ENCODE measurements around the gene RTP1. TPM values are rescaled to one million over a fixed set of nuclear protein-coding genes. Genes with fewer than 3 reads are reported as not detected.

RTP1 gene
- total and polyA plus RNA-seq, 2 experiments from 2014 or later = 4.4 to 6.3 TPM

DNA sequence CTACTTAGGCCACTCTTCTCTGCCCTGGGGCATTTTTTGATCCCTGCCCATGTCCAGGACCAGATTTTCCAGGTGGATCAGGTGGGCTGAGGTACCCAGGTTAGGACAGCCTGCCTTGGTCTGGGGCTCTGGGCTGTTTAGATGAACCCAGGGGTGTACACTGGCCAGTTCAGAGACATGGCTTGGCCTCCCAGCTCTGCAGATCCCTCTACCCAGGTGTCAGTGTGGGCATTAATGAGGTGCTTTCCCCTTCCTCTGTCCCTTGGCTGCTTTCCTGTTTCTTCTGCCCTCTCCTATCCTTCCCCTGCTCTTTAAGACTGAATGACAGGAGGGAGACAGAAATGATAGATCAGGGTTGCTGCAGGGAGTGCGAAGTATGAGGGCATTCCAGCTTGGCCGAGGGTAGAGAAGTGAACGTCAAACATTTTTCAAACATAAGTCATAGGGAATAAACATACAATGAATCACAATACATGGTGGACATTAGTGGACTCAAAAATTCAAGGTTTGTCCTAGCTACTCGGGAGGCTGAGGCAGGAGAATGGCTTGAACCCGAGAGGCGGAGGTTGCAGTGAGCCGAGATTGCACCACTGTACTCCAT is 30.5 kb downstream of the RTP1 start (continued):
- TF ChIP-seq, protein P1, sequence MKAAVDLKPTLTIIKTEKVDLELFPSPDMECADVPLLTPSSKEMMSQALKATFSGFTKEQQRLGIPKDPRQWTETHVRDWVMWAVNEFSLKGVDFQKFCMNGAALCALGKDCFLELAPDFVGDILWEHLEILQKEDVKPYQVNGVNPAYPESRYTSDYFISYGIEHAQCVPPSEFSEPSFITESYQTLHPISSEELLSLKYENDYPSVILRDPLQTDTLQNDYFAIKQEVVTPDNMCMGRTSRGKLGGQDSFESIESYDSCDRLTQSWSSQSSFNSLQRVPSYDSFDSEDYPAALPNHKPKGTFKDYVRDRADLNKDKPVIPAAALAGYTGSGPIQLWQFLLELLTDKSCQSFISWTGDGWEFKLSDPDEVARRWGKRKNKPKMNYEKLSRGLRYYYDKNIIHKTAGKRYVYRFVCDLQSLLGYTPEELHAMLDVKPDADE (IDR thresholded peaks at IDR 0.05) = no peak
- no peak for TF ChIP-seq EZH2 (IDR thresholded peaks at IDR 0.05; ENCODE audit: low read depth, unreplicated experiment)

DNA sequence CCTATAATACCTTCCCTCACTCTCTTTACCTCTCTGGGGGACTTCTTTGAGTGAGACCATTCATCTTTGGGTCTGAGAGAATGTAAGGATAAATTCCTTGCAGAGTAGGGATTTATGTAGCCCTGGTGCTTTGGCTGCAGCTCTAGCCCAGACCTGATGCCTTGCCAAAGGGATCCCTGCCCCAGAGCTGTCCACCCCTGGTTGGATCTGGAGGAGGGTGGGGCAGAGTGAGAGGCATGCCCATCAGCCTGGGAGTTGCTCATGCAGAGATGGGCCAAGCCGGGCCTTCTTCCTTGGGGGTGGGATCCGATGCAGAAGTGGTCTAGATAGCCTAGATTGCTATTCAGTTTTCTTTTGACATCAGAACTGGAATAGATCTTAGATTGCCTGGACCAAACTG is 31.5 kb downstream of the RTP1 start:
- H3K9me2 ChIP-seq (ENCODE audit: insufficient read depth) = peaks cover 21% of the 10 kb centered on the region; the same call in 1 of the 2 replicates
- TF ChIP-seq, protein P2, sequence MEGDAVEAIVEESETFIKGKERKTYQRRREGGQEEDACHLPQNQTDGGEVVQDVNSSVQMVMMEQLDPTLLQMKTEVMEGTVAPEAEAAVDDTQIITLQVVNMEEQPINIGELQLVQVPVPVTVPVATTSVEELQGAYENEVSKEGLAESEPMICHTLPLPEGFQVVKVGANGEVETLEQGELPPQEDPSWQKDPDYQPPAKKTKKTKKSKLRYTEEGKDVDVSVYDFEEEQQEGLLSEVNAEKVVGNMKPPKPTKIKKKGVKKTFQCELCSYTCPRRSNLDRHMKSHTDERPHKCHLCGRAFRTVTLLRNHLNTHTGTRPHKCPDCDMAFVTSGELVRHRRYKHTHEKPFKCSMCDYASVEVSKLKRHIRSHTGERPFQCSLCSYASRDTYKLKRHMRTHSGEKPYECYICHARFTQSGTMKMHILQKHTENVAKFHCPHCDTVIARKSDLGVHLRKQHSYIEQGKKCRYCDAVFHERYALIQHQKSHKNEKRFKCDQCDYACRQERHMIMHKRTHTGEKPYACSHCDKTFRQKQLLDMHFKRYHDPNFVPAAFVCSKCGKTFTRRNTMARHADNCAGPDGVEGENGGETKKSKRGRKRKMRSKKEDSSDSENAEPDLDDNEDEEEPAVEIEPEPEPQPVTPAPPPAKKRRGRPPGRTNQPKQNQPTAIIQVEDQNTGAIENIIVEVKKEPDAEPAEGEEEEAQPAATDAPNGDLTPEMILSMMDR (conservative IDR thresholded peaks at IDR 0.05; ENCODE audit: low read depth in 2 of 2) = no peak
- TF ChIP-seq ZNF114 (CRISPR knock-in tag; IDR thresholded peaks at IDR 0.05) (no peak), POLR2AphosphoS5 (IDR thresholded peaks at IDR 0.05; ENCODE audit: low read depth) (no peak), STAT1 (IDR thresholded peaks at IDR 0.05; ENCODE audit: unreplicated experiment) (no peak)
- no peak overlapping the region for H3K4me3 Mint-ChIP-seq
- no peaks in the 10 kb centered on the region for H3K27me3 ChIP-seq (ENCODE audit: insufficient read depth)
- H3K36me3 Mint-ChIP-seq (ENCODE audit: low read depth) = no peaks in the 10 kb centered on the region; the same call in 2 of the 3 replicates
- no peaks in the 10 kb centered on the region for H3K4me1 ChIP-seq (ENCODE audit: insufficient read depth)
- no peaks in the 10 kb centered on the region for H4K20me1 ChIP-seq (replicated peaks; ENCODE audit: insufficient read depth)
- no peak overlapping the region for H3K4me2 ChIP-seq
- no peaks in the 10 kb centered on the region for H3K4me1 Mint-ChIP-seq
- H3K9me3 Mint-ChIP-seq = peaks cover 2% of the 10 kb centered on the region; the same call in 2 of the 3 replicates
- ATAC-seq (no peak), DNase-seq (ENCODE audit: low spot score) (no peak)
- H3K4me3 ChIP-seq = no peak overlapping the region
- H3K27ac Mint-ChIP-seq = no peak overlapping the region
- no peaks in the 10 kb centered on the region for H3K79me2 ChIP-seq (replicated peaks; ENCODE audit: insufficient read depth)
- no peak overlapping the region for H3K27ac ChIP-seq (ENCODE audit: low read depth)
- H3F3A ChIP-seq (replicated peaks; ENCODE audit: low read depth) = no peaks in the 10 kb centered on the region
- H3K36me3 ChIP-seq (ENCODE audit: insufficient read depth) = no peaks in the 10 kb centered on the region
- peaks cover 2% of the 10 kb centered on the region for H3K27me3 Mint-ChIP-seq (ENCODE audit: insufficient read depth, low read depth, poor library complexity)
- H2AFZ ChIP-seq = no peak overlapping the region

DNA sequence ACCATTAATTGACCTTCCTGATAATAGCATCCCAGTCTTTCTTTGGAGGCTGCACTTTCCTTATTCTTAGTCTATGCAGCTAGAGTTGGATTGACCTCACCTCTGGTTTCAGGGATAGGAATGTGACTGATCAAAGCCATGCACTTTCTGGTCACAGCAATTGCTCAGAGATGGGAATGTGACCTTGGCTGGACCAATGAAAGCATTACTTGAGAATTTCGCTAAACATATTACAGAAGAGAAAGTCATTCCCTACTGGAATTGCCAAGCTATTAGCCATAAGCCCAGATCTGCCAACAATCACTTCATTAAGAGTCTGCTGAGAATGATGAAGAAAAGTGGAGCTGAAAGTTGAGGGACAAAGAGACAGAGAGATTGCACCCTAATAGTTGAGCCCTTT is 32.7 kb downstream of the RTP1 start:
- Histone ChIP-seq H3K9me2 (ENCODE audit: insufficient read depth) (peaks cover 21% of the 10 kb centered on the region; the same call in 1 of the 2 replicates), H3K4me1 (ENCODE audit: insufficient read depth) (no peaks in the 10 kb centered on the region), H2AFZ (no peak overlapping the region), H3K36me3 (ENCODE audit: insufficient read depth) (no peaks in the 10 kb centered on the region), H3K4me3 (no peak overlapping the region), H3F3A (replicated peaks; ENCODE audit: low read depth) (no peaks in the 10 kb centered on the region), H4K20me1 (replicated peaks; ENCODE audit: insufficient read depth) (no peaks in the 10 kb centered on the region), H3K4me2 (no peak overlapping the region), H3K27me3 (ENCODE audit: insufficient read depth) (no peaks in the 10 kb centered on the region), H3K79me2 (replicated peaks; ENCODE audit: insufficient read depth) (no peaks in the 10 kb centered on the region), H3K27ac (ENCODE audit: low read depth) (no peak overlapping the region)
- Mint-ChIP-seq H3K27me3 (ENCODE audit: insufficient read depth, low read depth, poor library complexity) (peaks cover 2% of the 10 kb centered on the region), H3K36me3 (ENCODE audit: low read depth) (no peaks in the 10 kb centered on the region; the same call in 2 of the 3 replicates), H3K4me3 (no peak overlapping the region), H3K4me1 (no peaks in the 10 kb centered on the region), H3K9me3 (peaks cover under 1% of the 10 kb centered on the region; the same call in 1 of the 3 replicates), H3K27ac (no peak overlapping the region)
- ATAC-seq (no peak), DNase-seq (ENCODE audit: low spot score) (no peak)
- no peak for TF ChIP-seq CREB1 (CRISPR knock-in tag; IDR thresholded peaks at IDR 0.05; ENCODE audit: low read depth)
- no peak for TF ChIP-seq STAT1 (IDR thresholded peaks at IDR 0.05; ENCODE audit: unreplicated experiment)
- no peak for TF ChIP-seq EZH2 (IDR thresholded peaks at IDR 0.05; ENCODE audit: low read depth, unreplicated experiment)
- TF ChIP-seq POLR2AphosphoS5 (IDR thresholded peaks at IDR 0.05; ENCODE audit: low read depth) = no peak
- TF ChIP-seq JUNB (IDR thresholded peaks at IDR 0.05; ENCODE audit: unreplicated experiment) = no peak
- TF ChIP-seq NANOG (IDR thresholded peaks at IDR 0.05; ENCODE audit: borderline replicate concordance) = no peak
- no peak for TF ChIP-seq ZNF331 (CRISPR knock-in tag; IDR thresholded peaks at IDR 0.05; ENCODE audit: low read depth)
- TF ChIP-seq, protein P1 (IDR thresholded peaks at IDR 0.05) = no peak
- no peak for TF ChIP-seq ZNF114 (CRISPR knock-in tag; IDR thresholded peaks at IDR 0.05)
- TF ChIP-seq, protein P2 (conservative IDR thresholded peaks at IDR 0.05; ENCODE audit: low read depth in 2 of 2) = no peak
